Bone marrow (tissue), 2 donors: ENCODE results near the gene CDC42BPA.
A peak's percentile ranks its signal among the peaks of the same experiment; 100 is the strongest.
"Not testable (repeated sequence)": the region's sequence is repeated elsewhere in the genome, so short reads cannot be mapped to it uniquely, and the experiment has no call there.

Experiments used
- DNase-seq, 2 donors: peaks; one replicate each; lab custom pipeline; 2025; lab: John Stamatoyannopoulos, UW

Gene CDC42BPA

GRCh38 chr1:226964611-226965486 lies 353.4 kb downstream of the CDC42BPA start:
- DNase-seq, result no peak

GRCh38 chr1:226964068-226964425 lies 354.2 kb downstream of the CDC42BPA start:
- peak in 1 of 2 donors; percentile 19 for DNase-seq

- DNase-seq, result no peak
Observed at GRCh38 chr1:226962421-226963391, 355.6 kb downstream of the CDC42BPA start.

GRCh38 chr1:226960944-226961765 lies 357.1 kb downstream of the CDC42BPA start:
- DNase-seq, result no peak

GRCh38 chr1:226960256-226960655 lies 358.0 kb downstream of the CDC42BPA start:
- DNase-seq, result no peak

GRCh38 chr1:226958300-226958699 lies 360.0 kb downstream of the CDC42BPA start:
- no peak for DNase-seq

- DNase-seq, result no peak
Observed at GRCh38 chr1:226957714-226958113, 360.6 kb downstream of the CDC42BPA start.

GRCh38 chr1:226956942-226957713 lies 361.2 kb downstream of the CDC42BPA start:
- no peak for DNase-seq

GRCh38 chr1:226955857-226956256 lies 362.4 kb downstream of the CDC42BPA start:
- DNase-seq, result not testable (repeated sequence)

- no peak for DNase-seq
Observed at GRCh38 chr1:226954777-226955176, 363.5 kb downstream of the CDC42BPA start.

- no peak for DNase-seq
Observed at GRCh38 chr1:226954337-226954736, 364.0 kb downstream of the CDC42BPA start.

GRCh38 chr1:226953175-226953800 lies 365.0 kb downstream of the CDC42BPA start:
- no peak for DNase-seq

- DNase-seq, result no peak
Observed at GRCh38 chr1:226952118-226952441, 366.2 kb downstream of the CDC42BPA start.

GRCh38 chr1:226951286-226952117 lies 366.8 kb downstream of the CDC42BPA start:
- no peak for DNase-seq

- no peak for DNase-seq
Observed at GRCh38 chr1:226950871-226951270, 367.4 kb downstream of the CDC42BPA start.

GRCh38 chr1:226950316-226950715 lies 368.0 kb downstream of the CDC42BPA start:
- no peak for DNase-seq

- no peak for DNase-seq
Observed at GRCh38 chr1:226949401-226949800, 368.9 kb downstream of the CDC42BPA start.

- DNase-seq, result no peak
Observed at GRCh38 chr1:226948996-226949395, 369.3 kb downstream of the CDC42BPA start.

GRCh38 chr1:226948480-226948879 lies 369.8 kb downstream of the CDC42BPA start:
- DNase-seq, result no peak

GRCh38 chr1:226948051-226948450 lies 370.2 kb downstream of the CDC42BPA start:
- DNase-seq, result no peak
